ENCODE results near the gene APBB2.

The APBB2 gene

DNA sequence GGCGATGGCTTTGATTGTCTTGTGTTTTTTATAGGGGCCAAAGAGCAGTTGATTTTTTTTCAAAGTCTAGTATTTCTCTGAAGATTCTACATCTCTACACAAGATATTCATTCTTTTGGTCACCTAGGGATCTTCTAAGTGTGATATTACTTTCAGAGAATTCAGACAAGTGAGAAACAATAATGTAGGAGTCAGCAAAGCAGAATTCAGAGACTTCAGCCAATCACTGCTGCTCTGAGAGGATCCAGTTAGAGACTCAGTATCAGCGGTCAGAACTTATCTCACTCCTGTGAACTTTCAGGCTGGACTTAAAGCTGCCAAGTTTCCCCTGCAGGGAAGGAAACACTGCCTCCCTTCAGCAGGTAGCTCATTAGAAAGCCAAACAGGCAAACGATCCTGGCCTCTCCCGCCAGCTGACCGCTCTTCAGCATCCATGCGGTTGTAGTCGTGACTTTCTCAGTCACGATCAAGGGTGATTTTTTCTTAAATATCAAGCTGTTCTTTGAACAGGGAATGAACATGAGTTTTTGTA, 405.4 kb downstream of the APBB2 start:
- DNase-seq (ENCODE audit: insufficient read length, low spot score) = no peak
- no peak for FAIRE-seq
- TF ChIP-seq, protein P1, sequence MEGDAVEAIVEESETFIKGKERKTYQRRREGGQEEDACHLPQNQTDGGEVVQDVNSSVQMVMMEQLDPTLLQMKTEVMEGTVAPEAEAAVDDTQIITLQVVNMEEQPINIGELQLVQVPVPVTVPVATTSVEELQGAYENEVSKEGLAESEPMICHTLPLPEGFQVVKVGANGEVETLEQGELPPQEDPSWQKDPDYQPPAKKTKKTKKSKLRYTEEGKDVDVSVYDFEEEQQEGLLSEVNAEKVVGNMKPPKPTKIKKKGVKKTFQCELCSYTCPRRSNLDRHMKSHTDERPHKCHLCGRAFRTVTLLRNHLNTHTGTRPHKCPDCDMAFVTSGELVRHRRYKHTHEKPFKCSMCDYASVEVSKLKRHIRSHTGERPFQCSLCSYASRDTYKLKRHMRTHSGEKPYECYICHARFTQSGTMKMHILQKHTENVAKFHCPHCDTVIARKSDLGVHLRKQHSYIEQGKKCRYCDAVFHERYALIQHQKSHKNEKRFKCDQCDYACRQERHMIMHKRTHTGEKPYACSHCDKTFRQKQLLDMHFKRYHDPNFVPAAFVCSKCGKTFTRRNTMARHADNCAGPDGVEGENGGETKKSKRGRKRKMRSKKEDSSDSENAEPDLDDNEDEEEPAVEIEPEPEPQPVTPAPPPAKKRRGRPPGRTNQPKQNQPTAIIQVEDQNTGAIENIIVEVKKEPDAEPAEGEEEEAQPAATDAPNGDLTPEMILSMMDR (IDR thresholded peaks at IDR 0.05; ENCODE audit: insufficient read depth, missing control alignments) = no peak

DNA sequence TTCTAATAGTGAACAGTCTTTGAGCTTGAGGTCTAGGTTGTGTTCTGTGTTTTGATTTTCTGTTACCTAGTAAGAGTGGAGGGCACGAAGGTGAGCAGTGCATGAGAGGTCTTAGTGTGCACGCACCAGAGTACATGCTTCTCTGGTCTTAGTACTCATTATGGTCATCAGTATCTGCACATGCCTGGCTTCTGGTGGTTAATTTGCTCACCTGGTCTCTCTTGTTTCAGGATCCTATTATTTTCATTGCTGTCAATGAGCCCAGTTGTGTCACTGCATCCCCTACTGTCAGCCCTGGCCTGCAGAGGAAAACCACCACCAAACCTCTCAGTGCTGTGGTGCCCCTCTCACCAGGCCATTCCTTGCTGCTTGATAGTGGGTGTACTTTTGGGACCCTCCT, 409.7 kb downstream of the APBB2 start:
- no peak for FAIRE-seq

DNA sequence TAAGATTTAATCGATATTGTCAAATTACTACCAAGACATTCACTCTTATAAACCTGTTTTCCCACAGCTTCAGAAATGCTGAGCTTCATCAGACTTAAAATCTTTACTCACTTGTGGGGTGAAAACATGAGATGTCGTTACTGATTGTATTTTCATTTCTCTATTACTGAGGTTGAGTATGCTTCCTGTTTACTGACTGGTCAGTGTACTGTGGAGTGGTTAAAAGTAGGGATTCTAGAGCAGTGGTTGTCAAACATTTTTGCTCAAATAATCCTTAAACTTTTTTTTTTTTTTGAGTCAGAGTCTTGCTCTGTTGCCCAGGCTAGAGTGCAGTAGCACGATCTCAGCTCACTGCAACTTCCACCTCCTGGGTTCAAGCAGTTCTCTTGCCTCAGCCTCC, 414.3 kb downstream of the APBB2 start:
- DNase-seq (ENCODE audit: insufficient read length, low spot score) (no peak), FAIRE-seq (no peak)
- TF ChIP-seq, protein P1 (IDR thresholded peaks at IDR 0.05; ENCODE audit: insufficient read depth, missing control alignments) = no peak

More for the DNA sequence above, 409.7 kb downstream of the APBB2 start:
- DNase-seq (ENCODE audit: insufficient read length, low spot score) = no peak
- TF ChIP-seq, protein P1 (IDR thresholded peaks at IDR 0.05; ENCODE audit: insufficient read depth, missing control alignments) = no peak

DNA sequence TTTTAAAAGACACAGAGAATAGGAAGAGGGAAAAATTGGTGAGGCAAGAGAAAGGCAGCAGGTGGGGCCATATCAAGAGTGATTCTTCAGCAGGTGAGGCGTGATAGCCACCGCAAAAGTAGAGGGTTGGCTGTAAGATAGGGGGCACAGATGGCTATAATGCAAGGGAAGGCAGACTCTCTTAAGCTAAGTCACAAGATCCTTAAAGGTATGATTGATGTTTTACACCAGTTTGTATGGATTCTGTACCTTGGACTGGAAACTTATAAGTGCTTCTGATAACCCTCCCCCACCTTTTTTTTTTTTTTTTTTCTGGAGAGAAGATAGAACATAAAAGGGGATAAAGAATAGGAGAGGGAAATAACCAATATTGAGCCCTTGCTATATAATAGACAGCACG, 424.6 kb downstream of the APBB2 start:
- DNase-seq (ENCODE audit: insufficient read length, low spot score) (no peak), FAIRE-seq (no peak)
- TF ChIP-seq, protein P1 (IDR thresholded peaks at IDR 0.05; ENCODE audit: insufficient read depth, missing control alignments) = no peak

DNA sequence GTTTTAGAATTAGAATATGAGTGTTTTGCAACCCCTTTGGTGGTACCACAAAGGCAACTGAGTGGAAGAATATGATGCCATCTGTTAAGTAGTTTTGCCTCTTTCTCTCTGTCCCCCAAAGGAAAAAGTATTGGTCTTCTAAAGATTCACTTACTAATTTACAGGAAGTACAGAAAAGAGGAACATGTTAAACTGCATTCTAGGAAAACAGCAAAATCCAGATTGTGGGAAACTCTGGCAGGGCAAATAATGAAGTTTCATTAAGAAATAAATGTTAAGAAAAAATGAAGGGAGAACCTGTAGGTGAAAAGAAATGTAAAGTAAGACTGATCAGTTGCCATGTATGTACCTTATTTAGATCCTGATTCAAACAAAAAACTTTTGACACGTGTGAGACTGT, 425.3 kb downstream of the APBB2 start:
- no peak for DNase-seq (ENCODE audit: insufficient read length, low spot score)
- TF ChIP-seq, protein P1 (IDR thresholded peaks at IDR 0.05; ENCODE audit: insufficient read depth, missing control alignments) = no peak
- no peak for FAIRE-seq

DNA sequence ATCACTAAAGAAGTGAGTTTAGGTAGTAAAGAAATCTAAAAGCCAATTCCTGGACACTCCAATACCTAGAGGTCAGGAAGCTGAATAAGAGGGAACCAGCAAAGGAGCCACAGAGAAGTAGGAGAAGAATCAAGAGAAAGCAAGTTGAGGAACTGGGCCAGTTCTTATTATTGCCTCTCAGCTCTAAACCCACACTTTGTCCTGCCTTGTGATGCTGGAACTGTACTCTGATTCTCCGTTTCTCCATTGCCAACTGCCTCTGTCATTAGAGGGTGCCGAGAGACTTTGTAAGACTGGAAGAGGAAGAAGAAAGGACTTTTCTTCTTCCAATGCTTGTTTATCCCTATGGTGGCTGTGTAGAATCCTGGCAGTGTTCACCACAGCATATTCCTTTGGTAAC, 426.0 kb downstream of the APBB2 start:
- FAIRE-seq (no peak), DNase-seq (ENCODE audit: insufficient read length, low spot score) (no peak)
- TF ChIP-seq, protein P1 (IDR thresholded peaks at IDR 0.05; ENCODE audit: insufficient read depth, missing control alignments) = no peak

DNA sequence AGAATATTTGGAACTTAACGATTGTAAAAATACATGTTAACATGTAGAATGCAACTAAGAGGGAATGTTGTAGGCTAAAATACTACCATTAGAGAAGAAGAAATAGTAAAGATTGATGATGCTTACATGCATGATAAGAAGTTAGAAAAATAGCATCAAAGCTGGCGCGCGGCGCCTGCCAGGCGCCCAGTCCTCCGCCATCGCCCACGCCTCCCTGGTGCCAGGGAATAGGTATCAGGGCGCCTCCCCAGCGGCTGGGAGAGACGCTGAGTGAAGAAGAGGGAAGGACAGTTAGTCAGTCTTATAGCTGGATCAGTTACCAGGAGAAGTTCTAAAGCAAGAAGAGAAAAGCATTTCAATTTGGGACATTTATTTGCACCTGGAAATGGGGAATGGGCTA, 428.6 kb downstream of the APBB2 start:
- TF ChIP-seq, protein P1 (IDR thresholded peaks at IDR 0.05; ENCODE audit: insufficient read depth, missing control alignments) = no peak
- DNase-seq (ENCODE audit: insufficient read length, low spot score) (no peak), FAIRE-seq (no peak)

All from D721Med (cell line).